Measurements from ENCODE around the gene FAM200B.

The FAM200B gene

DNA sequence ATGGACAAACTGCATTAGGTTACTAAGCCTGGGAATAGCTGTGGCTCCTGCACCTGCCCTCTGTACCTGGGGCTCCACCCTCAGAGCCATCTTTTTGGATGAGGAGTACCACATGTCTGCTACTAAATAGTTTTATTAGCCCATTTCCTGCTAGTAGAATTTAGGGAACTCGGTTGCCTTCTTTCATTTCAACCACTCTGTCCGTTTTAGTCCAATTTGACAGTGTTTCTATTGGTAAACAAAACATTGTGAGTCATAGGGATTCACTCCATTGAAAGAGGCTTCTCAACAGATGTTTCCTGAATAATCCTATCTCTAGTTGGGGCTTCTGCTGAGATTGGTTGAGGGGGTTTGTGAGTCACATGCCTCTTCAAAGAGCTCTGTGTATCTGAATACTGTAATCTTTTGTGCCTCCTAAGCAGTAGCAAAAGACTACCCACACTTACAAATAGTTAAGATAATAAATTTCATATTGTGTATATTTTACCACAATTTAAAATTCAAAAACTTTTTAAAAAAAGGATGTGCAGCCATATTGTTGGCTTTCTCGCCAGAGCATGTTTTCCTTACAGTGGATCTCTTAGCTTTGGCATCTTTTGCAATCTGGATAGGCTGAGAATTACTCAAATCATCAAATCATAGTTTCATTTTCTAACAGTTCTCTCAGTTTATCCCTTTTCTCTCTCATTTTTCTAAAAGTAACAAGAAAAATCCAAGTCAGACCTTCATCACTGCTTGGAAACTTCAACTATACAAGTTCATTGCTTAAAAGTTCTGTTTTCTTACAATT, 9.9 kb downstream of the FAM200B start:
- Histone ChIP-seq H3K79me2 (ENCODE audit: insufficient read depth, low read depth) (no peaks in the 10 kb centered on the region), H3K4me1 (ENCODE audit: low read depth, poor library complexity, severe bottlenecking) (no peaks in the 10 kb centered on the region), H2AFZ (ENCODE audit: low read depth) (no peak overlapping the region), H3K27ac (no peak overlapping the region), H4K20me1 (ENCODE audit: insufficient read depth) (no peaks in the 10 kb centered on the region), H3K4me3 (IDR thresholded peaks at IDR 0.05; ENCODE audit: insufficient read depth, low read depth, low read length) (no peak overlapping the region), H3K27me3 (ENCODE audit: insufficient read depth, low read depth) (no peaks in the 10 kb centered on the region), H3K9ac (no peak overlapping the region), H3K4me2 (no peak overlapping the region), H3K36me3 (ENCODE audit: insufficient read depth) (no peaks in the 10 kb centered on the region)
- TF ChIP-seq, protein P1, sequence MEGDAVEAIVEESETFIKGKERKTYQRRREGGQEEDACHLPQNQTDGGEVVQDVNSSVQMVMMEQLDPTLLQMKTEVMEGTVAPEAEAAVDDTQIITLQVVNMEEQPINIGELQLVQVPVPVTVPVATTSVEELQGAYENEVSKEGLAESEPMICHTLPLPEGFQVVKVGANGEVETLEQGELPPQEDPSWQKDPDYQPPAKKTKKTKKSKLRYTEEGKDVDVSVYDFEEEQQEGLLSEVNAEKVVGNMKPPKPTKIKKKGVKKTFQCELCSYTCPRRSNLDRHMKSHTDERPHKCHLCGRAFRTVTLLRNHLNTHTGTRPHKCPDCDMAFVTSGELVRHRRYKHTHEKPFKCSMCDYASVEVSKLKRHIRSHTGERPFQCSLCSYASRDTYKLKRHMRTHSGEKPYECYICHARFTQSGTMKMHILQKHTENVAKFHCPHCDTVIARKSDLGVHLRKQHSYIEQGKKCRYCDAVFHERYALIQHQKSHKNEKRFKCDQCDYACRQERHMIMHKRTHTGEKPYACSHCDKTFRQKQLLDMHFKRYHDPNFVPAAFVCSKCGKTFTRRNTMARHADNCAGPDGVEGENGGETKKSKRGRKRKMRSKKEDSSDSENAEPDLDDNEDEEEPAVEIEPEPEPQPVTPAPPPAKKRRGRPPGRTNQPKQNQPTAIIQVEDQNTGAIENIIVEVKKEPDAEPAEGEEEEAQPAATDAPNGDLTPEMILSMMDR (conservative IDR thresholded peaks at IDR 0.05; ENCODE audit: low read depth, low read length) = no peak

DNA sequence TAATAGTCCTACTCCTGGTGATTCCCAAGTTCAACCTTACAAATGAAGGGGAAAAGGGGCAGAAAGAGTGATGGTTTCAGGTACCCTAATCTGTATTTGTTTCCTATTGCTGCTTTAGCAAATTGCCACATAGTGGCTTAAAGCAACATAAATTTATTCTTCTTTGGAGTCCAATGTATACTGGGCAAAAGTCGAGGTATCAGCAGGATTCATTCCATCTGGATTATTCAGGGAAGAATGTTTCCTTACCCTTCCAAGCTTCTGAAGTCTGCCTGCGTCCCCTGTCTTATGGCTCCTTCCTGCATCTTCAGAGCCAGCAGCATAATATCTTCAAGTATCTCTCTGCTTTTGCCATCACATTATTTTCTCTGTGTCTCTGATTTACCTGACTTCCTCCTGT, 11.0 kb downstream of the FAM200B start:
- no peak overlapping the region for H3K4me3 ChIP-seq (IDR thresholded peaks at IDR 0.05; ENCODE audit: insufficient read depth, low read depth, low read length)
- H3K4me1 ChIP-seq (ENCODE audit: low read depth, poor library complexity, severe bottlenecking) = no peaks in the 10 kb centered on the region
- no peaks in the 10 kb centered on the region for H4K20me1 ChIP-seq (ENCODE audit: insufficient read depth)
- no peak overlapping the region for H2AFZ ChIP-seq (ENCODE audit: low read depth)
- TF ChIP-seq, protein P1 (conservative IDR thresholded peaks at IDR 0.05; ENCODE audit: low read depth, low read length) = no peak
- no peak overlapping the region for H3K9ac ChIP-seq
- no peaks in the 10 kb centered on the region for H3K36me3 ChIP-seq (ENCODE audit: insufficient read depth)
- H3K4me2 ChIP-seq = no peak overlapping the region
- H3K79me2 ChIP-seq (ENCODE audit: insufficient read depth, low read depth) = no peaks in the 10 kb centered on the region
- no peak overlapping the region for H3K27ac ChIP-seq
- no peaks in the 10 kb centered on the region for H3K27me3 ChIP-seq (ENCODE audit: insufficient read depth, low read depth)

DNA sequence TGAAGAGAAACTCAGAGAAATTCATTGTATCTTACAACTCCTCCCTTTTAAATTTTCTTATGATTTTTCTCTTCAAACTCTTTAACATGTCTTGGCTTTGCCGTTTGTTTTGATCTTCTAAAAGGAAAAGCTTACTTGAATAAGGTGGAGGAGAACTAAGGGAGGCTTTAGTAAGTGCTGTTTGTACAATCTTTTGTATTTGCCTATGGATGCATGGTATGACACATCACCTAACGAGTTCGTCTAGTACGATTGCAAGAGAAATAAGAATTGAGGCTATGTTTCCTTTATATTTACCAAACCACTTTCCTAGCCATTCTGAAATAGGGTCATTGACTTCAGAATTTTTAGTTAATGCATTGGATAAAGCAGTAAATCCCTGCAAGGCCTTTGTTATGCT, 12.8 kb downstream of the FAM200B start:
- Histone ChIP-seq H3K9ac (no peak overlapping the region), H3K36me3 (ENCODE audit: insufficient read depth) (no peaks in the 10 kb centered on the region), H3K4me2 (no peak overlapping the region), H4K20me1 (ENCODE audit: insufficient read depth) (no peaks in the 10 kb centered on the region), H3K4me3 (IDR thresholded peaks at IDR 0.05; ENCODE audit: insufficient read depth, low read depth, low read length) (no peak overlapping the region), H3K79me2 (ENCODE audit: insufficient read depth, low read depth) (no peaks in the 10 kb centered on the region), H3K27ac (no peak overlapping the region), H3K27me3 (ENCODE audit: insufficient read depth, low read depth) (no peaks in the 10 kb centered on the region), H2AFZ (ENCODE audit: low read depth) (no peak overlapping the region), H3K4me1 (ENCODE audit: low read depth, poor library complexity, severe bottlenecking) (no peaks in the 10 kb centered on the region)
- TF ChIP-seq, protein P1 (conservative IDR thresholded peaks at IDR 0.05; ENCODE audit: low read depth, low read length) = no peak

DNA sequence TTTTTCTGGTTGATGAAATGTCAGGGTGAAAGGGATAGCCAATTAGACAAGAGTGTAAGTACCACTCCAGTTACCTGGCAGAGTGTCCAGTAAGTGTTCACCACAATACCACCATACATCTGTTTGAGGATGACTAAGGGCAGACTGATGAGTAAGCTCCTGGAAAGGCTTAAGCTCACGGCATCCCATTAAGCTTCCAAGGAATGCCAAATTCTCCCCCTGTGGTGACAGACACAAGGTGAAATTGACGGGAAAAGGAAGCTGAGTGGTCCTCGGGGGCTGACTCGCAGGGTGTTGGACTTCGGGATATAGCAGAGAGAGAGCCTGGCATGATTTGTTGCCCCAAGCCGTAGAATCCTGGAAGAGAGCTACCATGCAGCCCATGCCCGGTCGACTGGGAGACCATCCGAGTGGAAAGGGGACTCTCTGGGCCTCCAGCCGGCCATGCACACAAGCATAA, 13.6 kb downstream of the FAM200B start:
- no peak overlapping the region for H3K4me3 ChIP-seq (IDR thresholded peaks at IDR 0.05; ENCODE audit: insufficient read depth, low read depth, low read length)
- H3K27ac ChIP-seq = no peak overlapping the region
- no peaks in the 10 kb centered on the region for H4K20me1 ChIP-seq (ENCODE audit: insufficient read depth)
- no peak overlapping the region for H3K4me2 ChIP-seq
- no peaks in the 10 kb centered on the region for H3K36me3 ChIP-seq (ENCODE audit: insufficient read depth)
- H3K4me1 ChIP-seq (ENCODE audit: low read depth, poor library complexity, severe bottlenecking) = no peaks in the 10 kb centered on the region
- H3K79me2 ChIP-seq (ENCODE audit: insufficient read depth, low read depth) = no peaks in the 10 kb centered on the region
- TF ChIP-seq, protein P1 (conservative IDR thresholded peaks at IDR 0.05; ENCODE audit: low read depth, low read length) = no peak
- no peak overlapping the region for H2AFZ ChIP-seq (ENCODE audit: low read depth)
- no peak overlapping the region for H3K9ac ChIP-seq
- no peaks in the 10 kb centered on the region for H3K27me3 ChIP-seq (ENCODE audit: insufficient read depth, low read depth)

All from KMS-11 (cell line).